Right lung (tissue), 5 donors: ENCODE data around the gene RETSAT. TPM values are rescaled to one million over a fixed set of nuclear protein-coding genes. Genes with fewer than 3 reads are reported as not detected.
"Not testable (repeated sequence)": the region's sequence is repeated elsewhere in the genome, so short reads cannot be mapped to it uniquely, and the experiment has no call there.

ENCODE experiments used
- DNase-seq, 2 donors: peaks; one replicate each; pipeline ENCODE4 v3.0.0-alpha.2; 2013
- polyA plus RNA-seq, 5 donors: library from polyadenylated mRNA; unstranded; fragments of 120-200 nt; gene quantifications; one replicate each; pipeline versions ENCODE4 v1.2.1 to v1.2.3, GENCODE V29; 2013; ENCODE audit warnings: inconsistent platforms in 1 of 5, low replicate concordance in 1 of 5; ENCODE audit not compliant: insufficient read length in 5 of 5, insufficient read depth in 1 of 5

RETSAT gene
- polyA plus RNA-seq, 5 donors = 25.3 to 29.3 (median 27.0) TPM

GRCh38 chr2:85383151-85383550, 28.8 kb upstream of the RETSAT start:
- DNase-seq = not testable (repeated sequence)

- no peak for DNase-seq
Measured at GRCh38 chr2:85380048-85380447, 25.7 kb upstream of the RETSAT start.

- DNase-seq = no peak
Measured at GRCh38 chr2:85378257-85378656, 23.9 kb upstream of the RETSAT start.

GRCh38 chr2:85377083-85377482, 22.8 kb upstream of the RETSAT start:
- no peak for DNase-seq

GRCh38 chr2:85376291-85377065, 22.1 kb upstream of the RETSAT start:
- no peak for DNase-seq

- no peak for DNase-seq
Measured at GRCh38 chr2:85371045-85371444, 16.7 kb upstream of the RETSAT start.

GRCh38 chr2:85369500-85369899, 15.2 kb upstream of the RETSAT start:
- no peak for DNase-seq

GRCh38 chr2:85368921-85369320, 14.6 kb upstream of the RETSAT start:
- no peak for DNase-seq

GRCh38 chr2:85367180-85367579, 12.9 kb upstream of the RETSAT start:
- DNase-seq = no peak

- DNase-seq = not testable (repeated sequence)
Measured at GRCh38 chr2:85362653-85363387, 8.5 kb upstream of the RETSAT start.

- DNase-seq = no peak
Measured at GRCh38 chr2:85357736-85358135, 3.4 kb upstream of the RETSAT start.

- DNase-seq = no peak
Measured at GRCh38 chr2:85356186-85356585, 1.9 kb upstream of the RETSAT start.

GRCh38 chr2:85355521-85355920, 1.2 kb upstream of the RETSAT start:
- DNase-seq = no peak

- DNase-seq = no peak
Measured at GRCh38 chr2:85355073-85355410, 714 bp upstream of the RETSAT start.

- DNase-seq = no peak
Measured at GRCh38 chr2:85353876-85354285, 447 bp downstream of the RETSAT start.

- no peak for DNase-seq
Measured at GRCh38 chr2:85347599-85347998, 6.7 kb downstream of the RETSAT start.

GRCh38 chr2:85344356-85344954, 9.9 kb downstream of the RETSAT start:
- no peak for DNase-seq

- DNase-seq = not testable (repeated sequence)
Measured at GRCh38 chr2:85343207-85343895, 11.0 kb downstream of the RETSAT start.

GRCh38 chr2:85342156-85342555, 12.2 kb downstream of the RETSAT start:
- no peak for DNase-seq

GRCh38 chr2:85341269-85342029, 12.9 kb downstream of the RETSAT start:
- DNase-seq = no peak
